Adipocyte (in vitro differentiated cells): Measurements from ENCODE around the gene PGAP1.

Experiments
- DNase-seq: peaks from one replicate; pipeline ENCODE4 v3.0.0-alpha.2; 2015; ENCODE audit warnings: low read depth
- H3K27me3 ChIP-seq: replicated peaks from 2 replicates; pipeline ENCODE4 v1.7.0; 2013; ENCODE audit warnings: mild to moderate bottlenecking, low read length, moderate library complexity; ENCODE audit not compliant: control insufficient read depth, insufficient read depth
- H3K36me3 ChIP-seq: 2 replicates; pipeline ENCODE4 v1.7.0; 2013; ENCODE audit warnings: low read length, mild to moderate bottlenecking, moderate library complexity; ENCODE audit not compliant: control insufficient read depth, insufficient read depth, severe bottlenecking
- H3K4me1 ChIP-seq: 2 replicates; pipeline ENCODE4 v1.7.0; 2013; ENCODE audit warnings: mild to moderate bottlenecking, low read length, moderate library complexity; ENCODE audit not compliant: control insufficient read depth, insufficient read depth
- H3K4me3 ChIP-seq: 2 replicates; pipeline ENCODE4 v1.7.0; 2013; ENCODE audit warnings: mild to moderate bottlenecking, low read length, moderate library complexity
- H3K9ac ChIP-seq: 2 replicates; pipeline ENCODE4 v1.7.0; 2013; ENCODE audit warnings: mild to moderate bottlenecking, low read length, moderate library complexity
- H3K9me3 ChIP-seq: 2 replicates; pipeline ENCODE4 v1.7.0; 2013; ENCODE audit warnings: mild to moderate bottlenecking, low read length, moderate library complexity; ENCODE audit not compliant: control insufficient read depth

Gene PGAP1

GRCh38 chr2:196963043-196963442 is 36.5 kb upstream of the PGAP1 start:
- Histone ChIP-seq H3K4me3 (no peak overlapping the region), H3K36me3 (no peaks in the 10 kb centered on the region), H3K27me3 (no peaks in the 10 kb centered on the region), H3K9me3 (no peaks in the 10 kb centered on the region), H3K9ac (no peak overlapping the region), H3K4me1 (peaks cover 19% of the 10 kb centered on the region)
- DNase-seq = no peak

GRCh38 chr2:196962325-196962724 is 35.8 kb upstream of the PGAP1 start:
- H3K4me3 ChIP-seq = no peak overlapping the region
- DNase-seq = no peak
- no peak overlapping the region for H3K9ac ChIP-seq
- no peaks in the 10 kb centered on the region for H3K27me3 ChIP-seq
- H3K9me3 ChIP-seq = no peaks in the 10 kb centered on the region
- no peaks in the 10 kb centered on the region for H3K36me3 ChIP-seq
- H3K4me1 ChIP-seq = peaks cover 18% of the 10 kb centered on the region

DNA sequence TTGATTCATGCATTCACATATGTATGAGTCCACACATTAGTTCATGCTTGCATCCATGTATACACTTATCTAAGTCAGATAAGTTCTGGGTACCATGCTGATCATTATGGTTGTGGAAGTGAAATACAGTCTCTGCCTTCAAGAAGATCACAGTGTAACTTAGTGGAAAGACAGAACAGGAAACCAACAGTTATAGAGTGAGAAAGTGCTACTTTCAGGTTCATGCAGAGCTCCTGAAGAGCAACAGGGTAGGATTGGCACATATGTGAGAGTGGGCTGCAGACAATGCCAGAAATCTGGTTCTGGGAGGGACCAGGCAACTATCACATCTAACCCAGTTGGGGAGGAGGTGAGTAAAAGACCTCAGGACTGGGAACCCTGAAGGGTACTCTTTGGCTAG is 35.4 kb upstream of the PGAP1 start:
- H3K36me3 ChIP-seq = no peaks in the 10 kb centered on the region
- DNase-seq = no peak
- H3K4me1 ChIP-seq = peaks cover 15% of the 10 kb centered on the region
- no peak overlapping the region for H3K9ac ChIP-seq
- no peak overlapping the region for H3K4me3 ChIP-seq
- no peaks in the 10 kb centered on the region for H3K9me3 ChIP-seq
- H3K27me3 ChIP-seq = no peaks in the 10 kb centered on the region

- no peaks in the 10 kb centered on the region for H3K9me3 ChIP-seq
- H3K27me3 ChIP-seq = no peaks in the 10 kb centered on the region
- H3K4me1 ChIP-seq = peaks cover 4% of the 10 kb centered on the region
- DNase-seq = peak; percentile 57
- no peak overlapping the region for H3K4me3 ChIP-seq
- H3K36me3 ChIP-seq = no peaks in the 10 kb centered on the region
- H3K9ac ChIP-seq = no peak overlapping the region
Observed at GRCh38 chr2:196959734-196960338, 33.3 kb upstream of the PGAP1 start.

DNA sequence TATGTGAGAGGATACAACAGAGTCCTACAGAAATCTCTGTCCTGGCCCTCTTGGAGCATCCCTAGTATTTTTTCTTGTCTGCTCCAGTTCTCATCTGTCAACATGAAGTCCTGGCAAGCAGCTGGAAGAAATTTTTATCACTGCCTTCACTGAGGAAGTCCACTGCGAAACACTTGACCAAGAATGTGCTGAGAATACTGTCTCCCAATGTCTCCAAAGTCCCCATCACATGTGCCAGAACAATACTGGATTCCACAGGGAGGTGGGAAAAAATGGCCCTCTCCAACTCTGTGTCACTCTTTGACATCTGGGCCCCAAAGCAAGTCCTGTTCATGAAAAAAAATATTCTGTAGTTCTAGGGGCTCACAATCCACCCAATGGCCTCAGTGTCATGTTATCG is 32.8 kb upstream of the PGAP1 start:
- no peak overlapping the region for H3K4me3 ChIP-seq
- DNase-seq = no peak

DNA sequence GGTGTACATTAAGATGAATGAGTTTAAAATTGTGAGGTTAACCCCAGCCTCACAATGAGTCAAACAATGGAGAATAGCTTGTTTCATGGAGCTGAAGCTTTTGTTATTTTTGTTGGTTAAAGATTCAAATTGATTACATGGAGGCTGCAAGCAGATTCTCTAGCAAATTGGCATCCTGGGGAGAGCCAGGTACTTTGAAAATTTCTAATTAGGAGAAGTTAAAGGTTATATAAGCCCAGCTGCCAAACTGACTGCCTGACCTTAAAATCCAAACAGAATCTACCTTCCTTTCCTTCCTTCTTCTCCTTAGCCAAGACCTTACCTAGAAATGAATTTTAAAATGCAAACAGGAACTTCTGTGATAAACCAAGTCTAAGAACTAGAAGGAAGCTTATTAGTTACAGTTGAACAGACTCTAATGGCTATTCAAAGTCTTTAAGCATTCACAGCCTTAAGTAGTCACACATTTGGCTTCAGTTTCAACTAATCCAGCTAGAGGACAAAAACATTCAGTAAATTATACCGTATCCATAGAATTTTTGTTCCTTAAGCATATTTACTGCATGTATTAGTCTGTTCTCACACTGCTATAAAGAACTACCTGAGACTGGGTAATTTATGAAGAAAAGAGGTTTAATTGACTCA is 31.5 kb upstream of the PGAP1 start:
- Histone ChIP-seq H3K4me3 (no peak overlapping the region), H3K9me3 (no peaks in the 10 kb centered on the region), H3K36me3 (no peaks in the 10 kb centered on the region), H3K9ac (no peak overlapping the region), H3K4me1 (peaks cover 4% of the 10 kb centered on the region), H3K27me3 (no peaks in the 10 kb centered on the region)
- no peak for DNase-seq

More for the DNA sequence above, 32.8 kb upstream of the PGAP1 start:
- H3K4me1 ChIP-seq = peaks cover 4% of the 10 kb centered on the region
- H3K27me3 ChIP-seq = no peaks in the 10 kb centered on the region
- H3K9me3 ChIP-seq = no peaks in the 10 kb centered on the region
- no peak overlapping the region for H3K9ac ChIP-seq
- H3K36me3 ChIP-seq = no peaks in the 10 kb centered on the region

DNA sequence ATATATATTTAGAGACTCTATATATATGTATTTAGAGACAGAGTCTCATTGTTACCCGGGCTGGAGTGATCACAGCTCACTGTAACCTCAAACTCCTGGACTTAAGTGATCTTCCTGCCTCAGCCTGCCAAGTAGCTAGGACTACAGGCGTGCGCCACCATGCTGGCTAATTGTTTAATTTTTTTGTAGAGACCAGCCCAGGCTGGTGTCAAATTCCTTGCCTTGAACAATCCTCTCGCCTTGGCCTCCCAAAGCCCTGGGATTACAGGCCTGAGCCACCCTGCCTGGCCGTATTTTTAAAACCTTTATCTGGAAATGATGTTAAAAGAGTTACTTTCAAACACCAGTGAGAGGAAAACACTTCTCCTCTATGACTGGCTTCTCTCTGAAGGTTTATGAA is 30.9 kb upstream of the PGAP1 start:
- DNase-seq = no peak
- H3K27me3 ChIP-seq = no peaks in the 10 kb centered on the region
- no peak overlapping the region for H3K4me3 ChIP-seq
- no peaks in the 10 kb centered on the region for H3K9me3 ChIP-seq
- H3K4me1 ChIP-seq = peaks cover 4% of the 10 kb centered on the region
- no peak overlapping the region for H3K9ac ChIP-seq
- H3K36me3 ChIP-seq = no peaks in the 10 kb centered on the region

DNA sequence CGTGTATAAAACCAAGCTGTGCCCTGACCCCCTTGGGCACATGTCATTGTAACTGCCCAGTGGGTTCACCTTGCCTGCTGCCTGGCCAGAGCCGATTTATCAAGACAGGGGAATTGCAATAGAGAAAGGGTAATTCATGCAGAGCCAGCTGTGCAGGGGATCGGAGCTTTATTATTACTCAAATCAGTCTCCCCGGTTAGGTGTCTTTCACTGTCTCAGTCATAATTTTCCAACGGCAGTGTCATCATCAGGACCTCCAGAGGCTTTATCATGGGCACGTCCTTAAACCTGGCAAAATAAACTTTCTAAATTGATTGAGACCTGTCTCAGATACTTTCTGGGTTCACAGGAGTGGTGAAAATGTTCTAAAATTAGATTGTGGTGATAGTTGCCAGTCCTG is 29.6 kb upstream of the PGAP1 start:
- Histone ChIP-seq H3K36me3 (no peaks in the 10 kb centered on the region), H3K9me3 (no peaks in the 10 kb centered on the region), H3K4me1 (peaks cover 4% of the 10 kb centered on the region), H3K27me3 (no peaks in the 10 kb centered on the region), H3K4me3 (no peak overlapping the region), H3K9ac (no peak overlapping the region)
- DNase-seq = no peak

- Histone ChIP-seq H3K9me3 (no peaks in the 10 kb centered on the region), H3K36me3 (no peaks in the 10 kb centered on the region), H3K27me3 (no peaks in the 10 kb centered on the region), H3K4me3 (no peak overlapping the region), H3K9ac (no peak overlapping the region), H3K4me1 (peaks cover 4% of the 10 kb centered on the region)
- no peak for DNase-seq
Observed at GRCh38 chr2:196955036-196955435, 28.5 kb upstream of the PGAP1 start.

DNA sequence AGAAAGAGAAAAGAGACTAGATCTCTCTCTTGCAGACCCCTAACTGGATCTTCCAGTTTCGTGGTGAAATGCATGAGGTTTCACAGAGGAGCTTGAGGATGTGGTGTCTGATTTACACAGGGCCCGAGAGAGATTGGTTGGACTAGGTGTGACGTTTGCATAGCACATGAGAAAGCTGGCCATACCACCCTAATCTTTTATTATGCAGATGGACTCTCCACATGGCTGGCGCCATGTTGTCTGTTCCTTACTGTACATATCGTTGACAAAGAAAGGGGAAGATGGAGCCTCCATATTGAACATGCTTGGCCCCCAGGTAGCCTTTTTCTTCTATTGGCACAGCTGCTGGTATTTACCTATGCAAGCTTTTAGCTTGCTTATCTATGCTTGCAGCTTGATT is 27.5 kb upstream of the PGAP1 start:
- Histone ChIP-seq H3K27me3 (no peaks in the 10 kb centered on the region), H3K4me3 (no peak overlapping the region), H3K4me1 (no peaks in the 10 kb centered on the region), H3K9ac (no peak overlapping the region), H3K9me3 (no peaks in the 10 kb centered on the region), H3K36me3 (no peaks in the 10 kb centered on the region)
- no peak for DNase-seq

- H3K36me3 ChIP-seq = no peaks in the 10 kb centered on the region
- no peaks in the 10 kb centered on the region for H3K27me3 ChIP-seq
- H3K4me1 ChIP-seq = no peaks in the 10 kb centered on the region
- H3K9ac ChIP-seq = no peak overlapping the region
- H3K4me3 ChIP-seq = no peak overlapping the region
- DNase-seq = no peak
- no peaks in the 10 kb centered on the region for H3K9me3 ChIP-seq
Observed at GRCh38 chr2:196952936-196953335, 26.4 kb upstream of the PGAP1 start.

GRCh38 chr2:196951973-196952372 is 25.5 kb upstream of the PGAP1 start:
- H3K9me3 ChIP-seq = no peaks in the 10 kb centered on the region
- H3K27me3 ChIP-seq = no peaks in the 10 kb centered on the region
- H3K4me1 ChIP-seq = no peaks in the 10 kb centered on the region
- no peak for DNase-seq
- no peak overlapping the region for H3K4me3 ChIP-seq
- no peak overlapping the region for H3K9ac ChIP-seq
- no peaks in the 10 kb centered on the region for H3K36me3 ChIP-seq
